Neuronal stem cell (in vitro differentiated cells): ENCODE data around the gene SLC26A6.

ENCODE experiments used
- DNase-seq: peaks from one replicate; pipeline ENCODE4 v3.0.0-alpha.2; 2013; ENCODE audit warnings: low spot score
- H2AFZ ChIP-seq: one replicate; pipeline ENCODE4 v1.6.1; 2013; ENCODE audit warnings: mild to moderate bottlenecking, low read length, inconsistent platforms
- H2AK5ac ChIP-seq: 2 replicates; pipeline ENCODE4 v1.6.1; 2013; ENCODE audit warnings: low read depth, mild to moderate bottlenecking, inconsistent platforms, low read length, moderate library complexity, mixed read lengths
- H2BK120ac ChIP-seq: 2 replicates; pipeline ENCODE4 v1.6.1; 2013; ENCODE audit warnings: low read depth, mild to moderate bottlenecking, inconsistent platforms, low read length, moderate library complexity, mixed read lengths
- H2BK12ac ChIP-seq: one replicate; pipeline ENCODE4 v1.6.1; 2013; ENCODE audit warnings: low read length, inconsistent platforms
- H2BK15ac ChIP-seq: 2 replicates; pipeline ENCODE4 v1.6.1; 2013; ENCODE audit warnings: mild to moderate bottlenecking, low read length, inconsistent platforms, mixed read lengths
- H2BK5ac ChIP-seq: one replicate; pipeline ENCODE4 v1.6.1; 2013; ENCODE audit warnings: inconsistent platforms, mild to moderate bottlenecking, low read length, moderate library complexity
- H3K14ac ChIP-seq: one replicate; pipeline ENCODE4 v1.6.1; 2013; ENCODE audit warnings: low read length, inconsistent platforms
- H3K18ac ChIP-seq: 2 replicates; pipeline ENCODE4 v1.6.1; 2013; ENCODE audit warnings: low read length, inconsistent platforms
- H3K23ac ChIP-seq: 2 replicates; pipeline ENCODE4 v1.6.1; 2013; ENCODE audit warnings: low read depth, mild to moderate bottlenecking, mixed read lengths, low read length, inconsistent platforms; ENCODE audit not compliant: poor library complexity
- H3K27ac ChIP-seq: replicated peaks from 3 replicates; pipeline ENCODE4 v1.5.1; 2013; ENCODE audit warnings: low read length, inconsistent platforms
- H3K27me3 ChIP-seq, 3 experiments: 2 replicates each; pipeline ENCODE4 v1.6.1; 2013; ENCODE audit warnings: low read length in 3 of 3, mild to moderate bottlenecking in 2 of 3, inconsistent platforms in 1 of 3, low read depth in 1 of 3, mixed read lengths in 1 of 3, moderate library complexity in 1 of 3; ENCODE audit not compliant: control insufficient read depth in 3 of 3, insufficient read depth in 3 of 3
- H3K36me3 ChIP-seq, 2 donors: replicated peaks in 1 of 2; 2 replicates each; pipeline ENCODE4 v1.6.1; 2013; ENCODE audit warnings: low read length in 2 of 2; ENCODE audit not compliant: control insufficient read depth in 2 of 2, insufficient read depth in 2 of 2
- H3K4ac ChIP-seq: 2 replicates; pipeline ENCODE4 v1.6.1; 2013; ENCODE audit warnings: inconsistent platforms, mild to moderate bottlenecking, low read length, moderate library complexity
- H3K4me1 ChIP-seq, 2 donors: 1 replicate in 1 of 2; 2 replicates in 1 of 2; pipeline ENCODE4 v1.6.1; 2013; ENCODE audit warnings: low read length in 2 of 2, low read depth in 1 of 2; ENCODE audit not compliant: control insufficient read depth in 2 of 2, insufficient read depth in 1 of 2
- H3K4me2 ChIP-seq: one replicate; pipeline ENCODE4 v1.6.1; 2013; ENCODE audit warnings: mild to moderate bottlenecking, low read length, inconsistent platforms; ENCODE audit not compliant: insufficient read depth, poor library complexity, severe bottlenecking
- H3K4me3 ChIP-seq, 2 donors: 2 replicates each; pipeline ENCODE4 v1.5.1; 2013; ENCODE audit warnings: low read length in 2 of 2, mild to moderate bottlenecking in 2 of 2, inconsistent platforms in 1 of 2, moderate library complexity in 1 of 2
- H3K79me1 ChIP-seq: one replicate; pipeline ENCODE4 v1.6.1; 2013; ENCODE audit warnings: low read depth, mild to moderate bottlenecking, inconsistent platforms, low read length, moderate library complexity
- H3K9ac ChIP-seq: one replicate; pipeline ENCODE4 v1.6.1; 2013; ENCODE audit warnings: mild to moderate bottlenecking, low read depth, low read length, inconsistent platforms; ENCODE audit not compliant: poor library complexity
- H3K9me3 ChIP-seq, 2 donors: replicated peaks in 1 of 2; 2 replicates each; pipeline versions ENCODE3 to v1.6.1; 2013; ENCODE audit warnings: low read length in 2 of 2, mild to moderate bottlenecking in 2 of 2, inconsistent platforms in 1 of 2, low read depth in 1 of 2, mixed read lengths in 1 of 2, moderate library complexity in 1 of 2; ENCODE audit not compliant: control insufficient read depth in 2 of 2, insufficient read depth in 1 of 2
- H4K8ac ChIP-seq: one replicate; pipeline ENCODE4 v1.6.1; 2013; ENCODE audit warnings: low read depth, mild to moderate bottlenecking, inconsistent platforms, low read length, moderate library complexity
- H4K91ac ChIP-seq: one replicate; pipeline ENCODE4 v1.6.1; 2013; ENCODE audit warnings: low read length, low read depth, mild to moderate bottlenecking, inconsistent platforms; ENCODE audit not compliant: poor library complexity
- WGBS, 2 donors: extraction: QIAGEN DNeasy Blood & Tissue Kit; methylation state at CpG; one replicate each; pipeline ENCODE4 v1.1.7; 2013; ENCODE audit warnings: missing lambda C conversion rate in 2 of 2, mixed read lengths in 1 of 2; ENCODE audit not compliant: insufficient read length in 2 of 2, insufficient replicate concordance in 1 of 2; ENCODE audit errors: extremely low coverage in 2 of 2; 5-methylcytosine and 5-hydroxymethylcytosine counted together

Gene SLC26A6

GRCh38 chr3:48641396-48641795, 6.1 kb upstream of the SLC26A6 start:
- H2AFZ ChIP-seq, result no peak overlapping the region
- H4K91ac ChIP-seq, result no peak overlapping the region
- no peak overlapping the region for H2BK12ac ChIP-seq
- no peak overlapping the region for H3K4me2 ChIP-seq
- peaks cover 48 to 92% of the 10 kb centered on the region in 2 donors for H3K36me3 ChIP-seq
- no peak overlapping the region for H3K18ac ChIP-seq
- H3K27ac ChIP-seq, result no peak overlapping the region
- peaks cover 6% of the 10 kb centered on the region for H3K79me1 ChIP-seq
- H3K23ac ChIP-seq, result no peak overlapping the region
- H3K9me3 ChIP-seq, result peaks cover 0 to 2% of the 10 kb centered on the region in 2 donors
- no peak for DNase-seq
- H3K9ac ChIP-seq, result no peak overlapping the region
- no peak overlapping the region for H3K14ac ChIP-seq
- WGBS, 2 donors, result no CpG with 5 or more reads among the region's 3 CpGs
- no peak overlapping the region for H2BK5ac ChIP-seq
- H3K4ac ChIP-seq, result no peak overlapping the region
- no peak overlapping the region for H2AK5ac ChIP-seq
- H2BK120ac ChIP-seq, result no peak overlapping the region
- H3K4me3 ChIP-seq, result no peak overlapping the region
- H2BK15ac ChIP-seq, result no peak overlapping the region
- peaks cover 3 to 8% of the 10 kb centered on the region in 2 donors for H3K4me1 ChIP-seq
- H4K8ac ChIP-seq, result no peak overlapping the region
- H3K27me3 ChIP-seq, result no peaks in the 10 kb centered on the region

GRCh38 chr3:48639944-48640606, 4.8 kb upstream of the SLC26A6 start:
- H2BK12ac ChIP-seq, result no peak overlapping the region
- DNase-seq, result no peak
- H2BK120ac ChIP-seq, result no peak overlapping the region

GRCh38 chr3:48637305-48637704, 2.0 kb upstream of the SLC26A6 start:
- no peak overlapping the region for H3K9ac ChIP-seq
- no peak overlapping the region for H3K18ac ChIP-seq
- DNase-seq, result no peak
- H3K4me1 ChIP-seq, result peaks cover 13 to 22% of the 10 kb centered on the region in 2 donors
- no peak overlapping the region for H2BK5ac ChIP-seq
- no peak overlapping the region for H2AK5ac ChIP-seq
- no peaks in the 10 kb centered on the region for H3K9me3 ChIP-seq
- H3K14ac ChIP-seq, result no peak overlapping the region
- no peaks in the 10 kb centered on the region for H3K27me3 ChIP-seq
- H2BK15ac ChIP-seq, result no peak overlapping the region
- H2BK120ac ChIP-seq, result no peak overlapping the region
- no peak overlapping the region for H3K4me3 ChIP-seq
- peaks cover 35 to 65% of the 10 kb centered on the region in 2 donors for H3K36me3 ChIP-seq
- no peak overlapping the region for H4K8ac ChIP-seq
- no CpG with 5 or more reads among the region's 6 CpGs for WGBS, 2 donors
- H3K79me1 ChIP-seq, result peaks cover 8% of the 10 kb centered on the region
- no peak overlapping the region for H2AFZ ChIP-seq
- H4K91ac ChIP-seq, result no peak overlapping the region
- H3K4ac ChIP-seq, result no peak overlapping the region
- no peak overlapping the region for H3K27ac ChIP-seq
- no peak overlapping the region for H2BK12ac ChIP-seq
- no peak overlapping the region for H3K23ac ChIP-seq
- no peak overlapping the region for H3K4me2 ChIP-seq

More at GRCh38 chr3:48639944-48640606, 4.8 kb upstream of the SLC26A6 start:
- Histone ChIP-seq H3K9ac (no peak overlapping the region), H3K14ac (peak overlapping the region; percentile 64), H3K4me3 (no peak overlapping the region), H2BK5ac (peak overlapping the region; percentile 31), H3K18ac (no peak overlapping the region), H3K4me1 (peaks cover 7 to 14% of the 10 kb centered on the region in 2 donors), H3K4ac (no peak overlapping the region), H4K91ac (no peak overlapping the region), H3K27ac (no peak overlapping the region), H2BK15ac (no peak overlapping the region), H3K9me3 (peaks cover 0 to 2% of the 10 kb centered on the region in 2 donors), H4K8ac (no peak overlapping the region), H3K27me3 (no peaks in the 10 kb centered on the region), H2AFZ (no peak overlapping the region), H3K79me1 (peaks cover 4% of the 10 kb centered on the region), H2AK5ac (no peak overlapping the region), H3K4me2 (no peak overlapping the region), H3K23ac (no peak overlapping the region), H3K36me3 (peaks cover 36 to 79% of the 10 kb centered on the region in 2 donors)
- WGBS, 2 donors, result no CpG with 5 or more reads among the region's 38 CpGs

- peak overlapping the region; percentile 95 for H2AFZ ChIP-seq
- no peak overlapping the region for H2BK5ac ChIP-seq
- peak overlapping the region; percentile 82 to 83 for H3K4me3 ChIP-seq
- H3K27ac ChIP-seq, result peak overlapping the region; percentile 90
- H3K9me3 ChIP-seq, result no peaks in the 10 kb centered on the region
- peak overlapping the region; percentile 1 for H3K18ac ChIP-seq
- no peak overlapping the region for H4K91ac ChIP-seq
- H3K9ac ChIP-seq, result no peak overlapping the region
- H2BK120ac ChIP-seq, result no peak overlapping the region
- H2BK12ac ChIP-seq, result no peak overlapping the region
- no peak overlapping the region for H4K8ac ChIP-seq
- WGBS, 2 donors, result no CpG with 5 or more reads among the region's 10 CpGs
- H3K27me3 ChIP-seq, result no peaks in the 10 kb centered on the region
- peak overlapping the region; percentile 45 for H3K23ac ChIP-seq
- no peak overlapping the region for H3K14ac ChIP-seq
- peak overlapping the region; percentile 18 for H2AK5ac ChIP-seq
- no peak overlapping the region for H3K4ac ChIP-seq
- H2BK15ac ChIP-seq, result no peak overlapping the region
- H3K36me3 ChIP-seq, result peaks cover 34 to 65% of the 10 kb centered on the region in 2 donors
- peak overlapping the region; percentile 70 for H3K4me2 ChIP-seq
- H3K79me1 ChIP-seq, result peaks cover 8% of the 10 kb centered on the region
- no peak for DNase-seq
- H3K4me1 ChIP-seq, result peaks cover 13 to 22% of the 10 kb centered on the region in 2 donors
Measured at GRCh38 chr3:48636149-48636655, 941 bp upstream of the SLC26A6 start.
